ENCODE measurements around the gene NPIPA8.
"Not testable (repeated sequence)": the region's sequence is repeated elsewhere in the genome, so short reads cannot be mapped to it uniquely, and the experiment has no call there.

NPIPA8 gene

GRCh38 chr16:18336636-18337035 lies at the start of gene NPIPA8:
Gene NPIPA8, minus strand, starts transcription at chr16:18336736. Its CDS starts 4,074 bp downstream, at chr16:18332662.
- DNase-seq: not testable (repeated sequence)

GRCh38 chr16:18385285-18385684 lies 48.7 kb upstream of the NPIPA8 start:
- not testable (repeated sequence) for DNase-seq

- DNase-seq: not testable (repeated sequence)
These were observed 48.3 kb upstream of the NPIPA8 start for GRCh38 chr16:18384869-18385268.

- not testable (repeated sequence) for DNase-seq
These were observed 47.6 kb upstream of the NPIPA8 start for GRCh38 chr16:18384098-18384636.

- DNase-seq: not testable (repeated sequence)
These were observed 46.2 kb upstream of the NPIPA8 start for GRCh38 chr16:18382696-18383095.

GRCh38 chr16:18347742-18348141 lies 11.2 kb upstream of the NPIPA8 start:
- not testable (repeated sequence) for DNase-seq

GRCh38 chr16:18346993-18347392 lies 10.5 kb upstream of the NPIPA8 start:
- not testable (repeated sequence) for DNase-seq

- DNase-seq: not testable (repeated sequence)
These were observed 8.1 kb upstream of the NPIPA8 start for GRCh38 chr16:18344634-18345033.

GRCh38 chr16:18341986-18342385 lies 5.5 kb upstream of the NPIPA8 start:
- not testable (repeated sequence) for DNase-seq

GRCh38 chr16:18341417-18341960 lies 5.0 kb upstream of the NPIPA8 start:
- DNase-seq: not testable (repeated sequence)

GRCh38 chr16:18339210-18339609 lies 2.7 kb upstream of the NPIPA8 start:
- DNase-seq: not testable (repeated sequence)

- not testable (repeated sequence) for DNase-seq
These were observed 24.7 kb downstream of the NPIPA8 start for GRCh38 chr16:18311811-18312210.

- not testable (repeated sequence) for DNase-seq
These were observed 27.4 kb downstream of the NPIPA8 start for GRCh38 chr16:18309159-18309558.

- DNase-seq: not testable (repeated sequence)
These were observed 29.3 kb downstream of the NPIPA8 start for GRCh38 chr16:18307241-18307640.

- not testable (repeated sequence) for DNase-seq
These were observed 30.5 kb downstream of the NPIPA8 start for GRCh38 chr16:18306066-18306465.

- not testable (repeated sequence) for DNase-seq
These were observed 33.4 kb downstream of the NPIPA8 start for GRCh38 chr16:18303059-18303706.

- DNase-seq: not testable (repeated sequence)
These were observed 38.8 kb downstream of the NPIPA8 start for GRCh38 chr16:18297714-18298113.

- DNase-seq: not testable (repeated sequence)
These were observed 39.6 kb downstream of the NPIPA8 start for GRCh38 chr16:18296931-18297330.

- DNase-seq: not testable (repeated sequence)
These were observed 42.2 kb downstream of the NPIPA8 start for GRCh38 chr16:18294371-18294770.

GRCh38 chr16:18293337-18293956 lies 43.1 kb downstream of the NPIPA8 start:
- DNase-seq: not testable (repeated sequence)

GRCh38 chr16:18290959-18291358 lies 45.6 kb downstream of the NPIPA8 start:
- DNase-seq: not testable (repeated sequence)

GRCh38 chr16:18286342-18286741 lies 50.2 kb downstream of the NPIPA8 start:
- not testable (repeated sequence) for DNase-seq

GRCh38 chr16:18280319-18280718 lies 56.2 kb downstream of the NPIPA8 start:
- DNase-seq: not testable (repeated sequence)

- DNase-seq: not testable (repeated sequence)
These were observed 59.8 kb downstream of the NPIPA8 start for GRCh38 chr16:18276756-18277155.
